GM12878 (cell line): Measurements from ENCODE around the gene NPY5R. TPM values are rescaled to one million over a fixed set of nuclear protein-coding genes. Genes with fewer than 3 reads are reported as not detected.

Experiments used
- ATAC-seq: fragments of 200-7000 bp; cut with Tn5 transposase; 3 replicates; pipeline ENCODE4 v1.9.1; 2020; ENCODE audit warnings: mild to moderate bottlenecking, moderate library complexity
- BruUV-seq: library from RNA; stranded (reverse); fragments of 400-500 nt; replicated peaks from 2 replicates; lab custom pipeline; 2021; lab: Mats Ljungman, UMichigan
- CTCF ChIA-PET: fragments of 300-600 bp; sonication (Branson Sonifier 250); formaldehyde crosslinking; extraction: SDS; loops from one replicate; lab custom pipeline; 2021; ENCODE audit warnings: inconsistent platforms; lab: Yijun Ruan, JAX
- POLR2A ChIA-PET: fragments of 350-600 bp; formaldehyde crosslinking; extraction: SDS; loops from one replicate; lab custom pipeline; 2021; ENCODE audit warnings: inconsistent platforms; lab: Charles Lee
- RAD21 ChIA-PET: fragments of 300-600 bp; sonication (Branson Sonifier 250); formaldehyde crosslinking; loops from one replicate; lab custom pipeline; 2023; ENCODE audit warnings: antibody characterized with exemption; ENCODE audit not compliant: unreplicated experiment; lab: Charles Lee
- SMC1A ChIA-PET: fragments of 300-600 bp; sonication (Branson Sonifier 250); formaldehyde crosslinking; loops from one replicate; lab custom pipeline; 2023; ENCODE audit not compliant: unreplicated experiment, uncharacterized antibody; lab: Charles Lee
- DNase-seq: peaks from one replicate; pipeline ENCODE4 v3.0.0-alpha.2; 2011; ENCODE audit warnings: low read depth, low spot score
- FAIRE-seq: peaks from 3 replicates; lab custom pipeline; 2011; peaks lifted over from hg19 to GRCh38; lab: Jason Lieb, UNC
- H2AFZ ChIP-seq: 2 replicates; pipeline ENCODE4 v1.6.0; 2011; ENCODE audit warnings: low read depth, low read length, control low read depth; ENCODE audit not compliant: control insufficient read depth
- H3K27ac ChIP-seq: 2 replicates; pipeline ENCODE4 v1.5.1; 2011; ENCODE audit warnings: control low read depth; ENCODE audit not compliant: control insufficient read depth, insufficient read depth
- H3K27me3 ChIP-seq, 2 experiments: replicated peaks in 1 of 2; 2 replicates each; pipeline versions ENCODE4 v1.6.0 to v1.6.1; 2011; ENCODE audit warnings: low read length in 1 of 2; ENCODE audit not compliant: control insufficient read depth in 2 of 2, insufficient read depth in 2 of 2
- H3K36me3 ChIP-seq, 2 experiments: 2 replicates each; pipeline ENCODE4 v1.5.1; 2011; ENCODE audit warnings: low read length in 1 of 2; ENCODE audit not compliant: control insufficient read depth in 2 of 2, insufficient read depth in 2 of 2
- H3K4me1 ChIP-seq: 2 replicates; pipeline ENCODE4 v1.6.1; 2011; ENCODE audit warnings: mild to moderate bottlenecking, low read length, moderate library complexity, mixed read lengths; ENCODE audit not compliant: control insufficient read depth, insufficient read depth
- H3K4me2 ChIP-seq: 2 replicates; pipeline ENCODE4 v1.6.0; 2011; ENCODE audit warnings: control low read depth; ENCODE audit not compliant: control insufficient read depth, insufficient read depth
- H3K4me3 ChIP-seq: fragments of 200-600 bp; sonication (generic); 2 replicates; pipeline ENCODE4 v1.5.1; 2016
- H3K79me2 ChIP-seq: 2 replicates; pipeline ENCODE4 v1.6.0; 2011; ENCODE audit warnings: low read length; ENCODE audit not compliant: control insufficient read depth, insufficient read depth
- H3K9ac ChIP-seq: 2 replicates; pipeline ENCODE4 v1.8.0; 2011; ENCODE audit warnings: low read length, control low read depth, mixed read lengths; ENCODE audit not compliant: control insufficient read depth, insufficient read depth
- H3K9me3 ChIP-seq: replicated peaks from 3 replicates; pipeline ENCODE4 v1.5.1; 2011; ENCODE audit warnings: mild to moderate bottlenecking, low read length; ENCODE audit not compliant: control insufficient read depth, insufficient read depth
- H4K20me1 ChIP-seq: 2 replicates; pipeline ENCODE4 v1.6.0; 2011; ENCODE audit not compliant: control insufficient read depth, insufficient read depth
- CBX5 ChIP-seq: sonication (generic); IDR thresholded peaks from 2 replicates; pipeline ENCODE4 v1.6.1; 2016; ENCODE audit warnings: low read depth, moderate library complexity, mild to moderate bottlenecking, inconsistent platforms
- CHD2 ChIP-seq: IDR thresholded peaks from 2 replicates; pipeline ENCODE4 v1.6.1; 2011; ENCODE audit warnings: low read depth, low read length, improper control_type of control experiment, borderline replicate concordance
- ETV6 ChIP-seq, 2 experiments: fragments of 450-650 bp in 1 of 2; IDR thresholded peaks in 1 of 2; conservative IDR thresholded peaks in 1 of 2; 2 replicates each; pipeline ENCODE4 v1.6.1; 2014; ENCODE audit warnings: antibody characterized with exemption in 1 of 2, borderline replicate concordance in 1 of 2, low read depth in 1 of 2, mild to moderate bottlenecking in 1 of 2, moderate library complexity in 1 of 2
- HDAC2 ChIP-seq: fragments of 200-600 bp; sonication (generic); IDR thresholded peaks from 2 replicates; pipeline ENCODE4 v1.6.1; 2017
- HSF1 ChIP-seq: fragments of 150-350 bp; IDR thresholded peaks from 2 replicates; pipeline ENCODE4 v1.6.1; 2014; ENCODE audit warnings: mild to moderate bottlenecking, low read depth, low read length
- IKZF2 ChIP-seq, 2 experiments: fragments of 450-650 bp; IDR thresholded peaks; 2 replicates each; pipeline ENCODE4 v1.6.1; 2017; ENCODE audit warnings: mild to moderate bottlenecking in 2 of 2, moderate library complexity in 2 of 2
- IRF5 ChIP-seq: fragments of 450-650 bp; IDR thresholded peaks from 2 replicates; pipeline ENCODE4 v1.6.1; 2017; ENCODE audit warnings: borderline replicate concordance
- MEF2B ChIP-seq: fragments of 450-650 bp; IDR thresholded peaks from 2 replicates; pipeline ENCODE4 v1.6.1; 2018; ENCODE audit warnings: mild to moderate bottlenecking, moderate library complexity; ENCODE audit not compliant: partially characterized antibody, poor library complexity, severe bottlenecking
- NFXL1 ChIP-seq: fragments of 450-650 bp; IDR thresholded peaks from 2 replicates; pipeline ENCODE4 v1.6.1; 2017; ENCODE audit warnings: antibody characterized with exemption, mild to moderate bottlenecking, borderline replicate concordance
- NR2F1 ChIP-seq: fragments of 450-650 bp; conservative IDR thresholded peaks from 2 replicates; pipeline ENCODE4 v1.6.1; 2017; ENCODE audit warnings: mild to moderate bottlenecking
- RFX5 ChIP-seq: IDR thresholded peaks from 2 replicates; pipeline ENCODE4 v1.6.1; 2011; ENCODE audit warnings: low read depth, low read length, improper control_type of control experiment
- SIN3A ChIP-seq: IDR thresholded peaks from 2 replicates; pipeline ENCODE4 v1.6.1; 2012; ENCODE audit warnings: low read depth, low read length, improper control_type of control experiment
- SUPT20H ChIP-seq: IDR thresholded peaks from 2 replicates; pipeline ENCODE4 v1.6.1; 2011; ENCODE audit warnings: low read depth, mild to moderate bottlenecking, low read length, moderate library complexity, borderline replicate concordance; ENCODE audit not compliant: control insufficient read depth
- SUZ12 ChIP-seq: fragments of 200-600 bp; sonication (generic); IDR thresholded peaks from one replicate; pipeline ENCODE4 v1.6.1; 2018; ENCODE audit warnings: antibody characterized with exemption, mild to moderate bottlenecking; ENCODE audit not compliant: unreplicated experiment
- ZNF24 ChIP-seq: fragments of 450-650 bp; IDR thresholded peaks from 2 replicates; pipeline ENCODE4 v1.6.1; 2017; ENCODE audit warnings: antibody characterized with exemption, mild to moderate bottlenecking
- ZNF384 ChIP-seq: IDR thresholded peaks from 2 replicates; pipeline ENCODE4 v1.6.1; 2012; ENCODE audit warnings: low read depth, mild to moderate bottlenecking, low read length, improper control_type of control experiment, borderline replicate concordance
- WGBS: methylation state at CpG from one replicate; pipeline ENCODE4 v1.1.6; 2016; ENCODE audit warnings: low lambda C conversion rate; ENCODE audit not compliant: insufficient replicate concordance, insufficient coverage; ENCODE audit errors: missing lambda C conversion rate; 5-methylcytosine and 5-hydroxymethylcytosine counted together
- in situ Hi-C: fragments of 300-500 bp; cut with MboI; formaldehyde crosslinking; loops from 9 replicates; pipeline ENCODE4 v1.14.3; 2018; ENCODE audit warnings: mixed read lengths
- intact Hi-C: fragments of 100-400 bp; cut with micrococcal nuclease; formaldehyde crosslinking; loops from one replicate; pipeline ENCODE4 v1.14.2; 2022; ENCODE audit not compliant: unreplicated experiment
- polyA plus RNA-seq, 11 experiments: library from polyadenylated mRNA; depleted of rRNA in 4 of 11; unstranded in 6 of 11; stranded (reverse) in 5 of 11; fragments of >200 nt; fragmentation: Nextera tagmentation in 4 of 11; fragmentation: Illumina TruSeq in 1 of 11; extraction: Ambion mirVana in 4 of 11; extraction: Trizol in 1 of 11; gene quantifications; 1 replicate in 1 of 11; 2 replicates in 10 of 11; pipeline versions ENCODE4 v1.2.1 to v1.2.3, GENCODE V29; 2011 to 2016; ENCODE audit warnings: inconsistent platforms in 2 of 11, missing spikeins in 2 of 11, low read depth in 1 of 11
- total RNA-seq, 4 experiments: library from RNA; depleted of rRNA in 3 of 4; stranded (reverse); fragments of >200 nt in 3 of 4; fragmentation: Illumina TruSeq in 1 of 4; extraction: Trizol in 1 of 4; gene quantifications; 2 replicates each; pipeline versions ENCODE4 v1.2.1 to v1.2.3, GENCODE V29; 2013 to 2021

NPY5R gene
- total and polyA plus RNA-seq, 10 of the 15 experiments (the other 5 are each of a cell fraction or from before 2014, with no cell fraction given): not detected

- no peaks in the 10 kb centered on the region for H3K79me2 ChIP-seq
- H3K36me3 ChIP-seq: no peaks in the 10 kb centered on the region
- WGBS: 21% methylated on average over 3 of the region's 3 CpGs
- H3K27ac ChIP-seq: no peak overlapping the region
- BruUV-seq: no TSS peak
- H4K20me1 ChIP-seq: no peaks in the 10 kb centered on the region
- no peak for ATAC-seq
- no peaks in the 10 kb centered on the region for H3K27me3 ChIP-seq
- no peak overlapping the region for H3K4me2 ChIP-seq
- no peak overlapping the region for H3K9ac ChIP-seq
- TF ChIP-seq IKZF2 (IDR thresholded peaks at IDR 0.05): no peak
- no peak for TF ChIP-seq NFXL1
- no peak for TF ChIP-seq SUPT20H
- no peak for TF ChIP-seq CHD2
- TF ChIP-seq, all 136 proteins: peak for 0
- FAIRE-seq (no peak), DNase-seq (no peak)
- in situ Hi-C loops (no loop called here), intact Hi-C loops (no loop called here)
- ChIA-PET RAD21 (no interaction called here), SMC1A (interaction anchor here (1.0 to 1.1 kb wide), 2 partner anchors 9 to 10 kb away, joined by 3 read pairs; no protein-coding TSS in a partner anchor), CTCF (no interaction called here), POLR2A (no interaction called here)
- Histone ChIP-seq H3K4me1 (no peaks in the 10 kb centered on the region), H3K4me3 (no peak overlapping the region), H3K9me3 (no peaks in the 10 kb centered on the region), H2AFZ (no peak overlapping the region)
These were observed 24.0 kb downstream of the NPY5R start for GRCh38 chr4:163367651-163368050.

- RAD21 ChIA-PET: no interaction called here
- Histone ChIP-seq H2AFZ (no peak overlapping the region), H3K4me2 (no peak overlapping the region), H3K36me3 (no peaks in the 10 kb centered on the region), H3K4me1 (no peaks in the 10 kb centered on the region), H3K79me2 (no peaks in the 10 kb centered on the region), H3K27me3 (no peaks in the 10 kb centered on the region), H3K9me3 (no peaks in the 10 kb centered on the region), H3K27ac (no peak overlapping the region), H3K9ac (no peak overlapping the region), H3K4me3 (no peak overlapping the region), H4K20me1 (no peaks in the 10 kb centered on the region)
- no peak for TF ChIP-seq ETV6 (conservative IDR thresholded peaks at IDR 0.05 in 1 of 2, IDR thresholded peaks at IDR 0.05 in 1 of 2; ENCODE audit: borderline replicate concordance in 1 of 2, low read depth in 1 of 2)
- TF ChIP-seq CBX5: no peak
- TF ChIP-seq SIN3A: no peak
- TF ChIP-seq RFX5: no peak
- no peak for TF ChIP-seq MEF2B
- TF ChIP-seq NR2F1: no peak
- no peak for TF ChIP-seq HSF1
- no peak for TF ChIP-seq IKZF2 (IDR thresholded peaks at IDR 0.05)
- no peak for TF ChIP-seq HDAC2
- no peak for TF ChIP-seq ZNF24
- TF ChIP-seq ZNF384: no peak
- TF ChIP-seq SUZ12: no peak
- no peak for TF ChIP-seq IRF5
- SMC1A ChIA-PET: no interaction called here
- no peak for DNase-seq
- ATAC-seq: no peak
- CTCF ChIA-PET: no interaction called here
- in situ Hi-C loops: no loop called here
- no peak for FAIRE-seq
- BruUV-seq: no TSS peak
- intact Hi-C loops: no loop called here
- WGBS: 61% methylated on average over 5 of the region's 5 CpGs
- POLR2A ChIA-PET: no interaction called here
These were observed 28.3 kb downstream of the NPY5R start for GRCh38 chr4:163372029-163372428.
